HepG2 (cell line): Measurements from ENCODE around the gene OR2T6. TPM values are rescaled to one million over a fixed set of nuclear protein-coding genes. Genes with fewer than 3 reads are reported as not detected.

Experiments used
- ATAC-seq: fragments of 200-7000 bp; cut with Tn5 transposase; 3 replicates; pipeline ENCODE4 v1.9.1; 2020; ENCODE audit warnings: mild to moderate bottlenecking, moderate library complexity
- BruUV-seq: library from RNA; stranded (reverse); fragments of 400-500 nt; replicated peaks from 2 replicates; lab custom pipeline; 2021; lab: Mats Ljungman, UMichigan
- CTCF ChIA-PET: fragments of 300-600 bp; formaldehyde crosslinking; extraction: SDS; loops from one replicate; lab custom pipeline; 2021; ENCODE audit warnings: low total read pairs, inconsistent platforms, low intra/inter-chr PET ratio; lab: Yijun Ruan, JAX
- POLR2A ChIA-PET: fragments of 350-600 bp; sonication (Branson Sonifier 250); formaldehyde crosslinking; loops from one replicate; lab custom pipeline; 2020; ENCODE audit warnings: antibody characterized with exemption, inconsistent platforms; lab: Yijun Ruan, JAX
- DNase-seq: peaks from one replicate; pipeline ENCODE4 v3.0.0-alpha.2; 2015; ENCODE audit warnings: low spot score
- FAIRE-seq: peaks from 3 replicates; lab custom pipeline; 2011; peaks lifted over from hg19 to GRCh38; lab: Jason Lieb, UNC
- H2AFZ ChIP-seq: one replicate; pipeline ENCODE4 v1.6.1; 2011; ENCODE audit warnings: low read length, inconsistent platforms
- H3K27ac ChIP-seq: fragments of 300-600 bp; 3 replicates; pipeline ENCODE4 v1.8.0; 2011; ENCODE audit warnings: mixed run types, mild to moderate bottlenecking, mixed read lengths, low read length, inconsistent platforms; ENCODE audit not compliant: insufficient read depth; ENCODE audit errors: extremely low read length
- H3K27me3 ChIP-seq, 2 experiments: fragments of 200-600 bp in 1 of 2; 2 replicates in 1 of 2; 3 replicates in 1 of 2; pipeline versions ENCODE4 v1.6.0 to v1.8.0; 2011; ENCODE audit warnings: low read length in 2 of 2, mild to moderate bottlenecking in 2 of 2, moderate library complexity in 2 of 2, inconsistent platforms in 1 of 2; ENCODE audit not compliant: insufficient read depth in 2 of 2, control insufficient read depth in 1 of 2
- H3K36me3 ChIP-seq, 2 experiments: fragments of 200-600 bp in 1 of 2; replicated peaks in 1 of 2; 2 replicates in 1 of 2; 3 replicates in 1 of 2; pipeline versions ENCODE4 v1.5.1 to v1.8.0; 2011; ENCODE audit warnings: low read length in 2 of 2, inconsistent platforms in 1 of 2; ENCODE audit not compliant: insufficient read depth in 2 of 2, control insufficient read depth in 1 of 2
- H3K4me1 ChIP-seq: 2 replicates; pipeline ENCODE4 v1.5.1; 2012; ENCODE audit warnings: low read length, inconsistent platforms; ENCODE audit not compliant: insufficient read depth
- H3K4me2 ChIP-seq: 2 replicates; pipeline ENCODE4 v1.6.0; 2011; ENCODE audit warnings: low read depth, low read length, inconsistent platforms
- H3K4me3 ChIP-seq, 3 experiments: fragments of 200-600 bp in 1 of 3; sonication (generic), shearing (Covaris generic) in 1 of 3; replicated peaks in 1 of 3; 2 replicates each; pipeline ENCODE4 v1.5.1; 2011 to 2016; ENCODE audit warnings: low read length in 3 of 3, inconsistent platforms in 2 of 3, low read depth in 2 of 3, mild to moderate bottlenecking in 2 of 3, control low read depth in 1 of 3, mixed read lengths in 1 of 3; ENCODE audit not compliant: insufficient read depth in 1 of 3
- H3K79me2 ChIP-seq: one replicate; pipeline ENCODE4 v1.6.1; 2011; ENCODE audit warnings: low read length, inconsistent platforms; ENCODE audit not compliant: insufficient read depth
- H3K9ac ChIP-seq: 2 replicates; pipeline ENCODE4 v1.6.0; 2011; ENCODE audit warnings: mild to moderate bottlenecking, low read depth, low read length, inconsistent platforms; ENCODE audit not compliant: insufficient read depth
- H3K9me3 ChIP-seq: 2 replicates; pipeline ENCODE4 v1.5.1; 2012; ENCODE audit warnings: mild to moderate bottlenecking, low read length
- H4K20me1 ChIP-seq: 2 replicates; pipeline ENCODE4 v1.6.0; 2011; ENCODE audit warnings: inconsistent platforms, mild to moderate bottlenecking, low read length, moderate library complexity; ENCODE audit not compliant: insufficient read depth
- ARHGAP35 ChIP-seq: sonication (generic); formaldehyde crosslinking; IDR thresholded peaks from 2 replicates; pipeline ENCODE4 v1.9.0; 2022; ENCODE audit warnings: mild to moderate bottlenecking, inconsistent platforms, moderate library complexity, missing genetic modification reagents, borderline replicate concordance
- CREM ChIP-seq, 2 experiments: sonication (generic) in 1 of 2; formaldehyde crosslinking in 1 of 2; IDR thresholded peaks; 2 replicates each; pipeline versions ENCODE4 v1.4.0 to v1.6.1; 2016 to 2020; ENCODE audit warnings: antibody characterized with exemption in 1 of 2, mild to moderate bottlenecking in 1 of 2, missing genetic modification reagents in 1 of 2
- HDAC6 ChIP-seq: fragments of 200-600 bp; sonication (generic); IDR thresholded peaks from 2 replicates; pipeline ENCODE4 v1.7.0; 2017; ENCODE audit warnings: mild to moderate bottlenecking, antibody characterized with exemption, low read length, low read depth
- ISX ChIP-seq: sonication (generic); formaldehyde crosslinking; conservative IDR thresholded peaks from 2 replicates; pipeline ENCODE4 v1.5.0; 2020; ENCODE audit warnings: missing genetic modification reagents
- KLF13 ChIP-seq: sonication (generic); formaldehyde crosslinking; IDR thresholded peaks from 2 replicates; pipeline ENCODE4 v1.4.0; 2020; ENCODE audit warnings: mild to moderate bottlenecking, missing genetic modification reagents
- MTF1 ChIP-seq: sonication (generic); formaldehyde crosslinking; IDR thresholded peaks from 2 replicates; pipeline ENCODE4 v1.5.0; 2020; ENCODE audit warnings: missing genetic modification reagents
- RFX3 ChIP-seq: IDR thresholded peaks from 2 replicates; pipeline ENCODE4 v1.6.1; 2016; ENCODE audit warnings: missing biosample characterization, missing genetic modification reagents
- ZNF225 ChIP-seq: sonication (generic); formaldehyde crosslinking; IDR thresholded peaks from 2 replicates; pipeline ENCODE4 v1.4.0; 2020; ENCODE audit warnings: mild to moderate bottlenecking, missing genetic modification reagents
- ZNF552 ChIP-seq: sonication (generic); formaldehyde crosslinking; IDR thresholded peaks from 2 replicates; pipeline ENCODE4 v1.9.0; 2022; ENCODE audit warnings: missing genetic modification reagents, mild to moderate bottlenecking, borderline replicate concordance
- ZNF746 ChIP-seq: sonication (generic); formaldehyde crosslinking; IDR thresholded peaks from 2 replicates; pipeline ENCODE4 v1.8.0; 2022; ENCODE audit warnings: mild to moderate bottlenecking, missing genetic modification reagents
- ZNF772 ChIP-seq: sonication (generic); formaldehyde crosslinking; IDR thresholded peaks from 2 replicates; pipeline ENCODE4 v1.5.0; 2020; ENCODE audit warnings: mild to moderate bottlenecking, missing genetic modification reagents
- WGBS: methylation state at CpG from one replicate; pipeline ENCODE4 v1.1.6; 2017; ENCODE audit warnings: low lambda C conversion rate; 5-methylcytosine and 5-hydroxymethylcytosine counted together
- in situ Hi-C: cut with HindIII; loops from 2 replicates; pipeline ENCODE4 v1.10.0; 2017; ENCODE audit warnings: low pct_unique_long_range_greater_than_20kb; ENCODE audit not compliant: extremely low pct_ligation_motif_present
- intact Hi-C: fragments of 100-400 bp; cut with micrococcal nuclease; formaldehyde crosslinking; loops from one replicate; pipeline ENCODE4 v1.10.0; 2022; ENCODE audit not compliant: unreplicated experiment
- polyA plus RNA-seq, 8 experiments: library from polyadenylated mRNA; depleted of rRNA in 3 of 8; stranded (reverse) in 7 of 8; unstranded in 1 of 8; fragments of >200 nt; fragmentation: Illumina TruSeq in 4 of 8; extraction: Trizol in 4 of 8; gene quantifications; 2 replicates each; pipeline versions ENCODE4 v1.2.1 to v1.2.3, GENCODE V29; 2011 to 2016; ENCODE audit warnings: low read depth in 4 of 8, missing spikeins in 1 of 8, mixed read lengths in 1 of 8; ENCODE audit not compliant: insufficient read depth in 1 of 8
- total RNA-seq, 5 experiments: library from RNA; depleted of rRNA; stranded (reverse); fragments of >200 nt; fragmentation: Illumina TruSeq; extraction: Trizol; gene quantifications; 2 replicates each; pipeline ENCODE4 v1.2.3, GENCODE V29; 2016; ENCODE audit warnings: low read depth in 1 of 5
- TF ChIP-seq, protein P1 (sequence below): sonication (generic); formaldehyde crosslinking; IDR thresholded peaks from 2 replicates; pipeline ENCODE4 v1.5.0; 2020; ENCODE audit warnings: missing genetic modification reagents
- TF ChIP-seq, protein P2 (sequence below): IDR thresholded peaks from 2 replicates; pipeline ENCODE4 v1.6.1; 2018; ENCODE audit warnings: missing genetic modification reagents, mild to moderate bottlenecking, missing compliant biosample characterization
- TF ChIP-seq, protein P3 (sequence below): sonication (generic); formaldehyde crosslinking; IDR thresholded peaks from 2 replicates; pipeline ENCODE4 v1.4.0; 2020; ENCODE audit warnings: low read depth, mild to moderate bottlenecking, missing genetic modification reagents

Gene OR2T6
- total and polyA plus RNA-seq, 2 of the 13 experiments (the other 11 are each of a cell fraction or from before 2014, with no cell fraction given), result not detected

DNA sequence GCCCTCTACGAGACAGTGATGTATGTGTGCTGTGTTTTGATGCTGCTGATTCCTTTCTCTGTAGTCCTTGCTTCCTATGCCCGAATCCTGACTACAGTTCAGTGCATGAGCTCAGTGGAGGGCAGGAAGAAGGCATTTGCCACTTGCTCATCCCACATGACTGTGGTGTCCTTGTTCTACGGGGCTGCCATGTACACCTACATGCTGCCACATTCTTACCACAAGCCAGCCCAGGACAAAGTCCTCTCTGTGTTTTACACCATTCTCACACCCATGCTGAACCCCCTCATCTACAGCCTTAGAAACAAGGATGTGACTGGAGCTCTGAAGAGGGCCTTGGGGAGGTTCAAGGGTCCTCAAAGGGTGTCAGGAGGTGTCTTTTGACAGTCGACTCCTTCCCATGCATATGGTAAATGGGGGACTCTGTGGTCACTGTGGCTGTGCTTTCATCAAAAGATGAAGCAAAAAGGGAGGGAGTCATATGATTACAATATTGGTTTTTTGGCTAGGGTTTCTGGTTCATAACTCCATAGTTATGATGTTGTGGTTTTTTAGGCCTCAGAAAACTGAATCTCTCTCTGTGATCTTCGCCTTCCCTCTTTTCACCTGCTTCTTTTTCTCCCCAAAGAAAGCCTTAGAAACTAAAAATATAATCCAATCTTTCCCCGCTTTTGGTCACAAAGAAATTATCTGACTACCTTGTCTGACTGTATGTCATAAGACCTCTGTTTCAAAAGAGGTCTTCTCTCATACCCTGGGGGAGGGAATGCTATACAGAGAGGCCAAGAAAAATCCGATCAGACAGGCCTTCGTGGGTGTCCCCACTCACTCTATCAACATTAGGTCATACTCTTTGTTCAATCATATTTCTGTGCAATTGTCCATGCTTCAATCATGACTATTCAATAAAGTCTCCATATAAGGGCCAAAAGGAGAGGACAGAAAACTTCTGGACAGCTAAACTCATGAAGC is 31.5 kb downstream of the OR2T6 start:
- no peaks in the 10 kb centered on the region for H3K27me3 ChIP-seq
- no peak overlapping the region for H3K4me3 ChIP-seq
- in situ Hi-C loops (no loop called here), intact Hi-C loops (no loop called here)
- no peaks in the 10 kb centered on the region for H4K20me1 ChIP-seq
- H3K4me2 ChIP-seq, result no peak overlapping the region
- BruUV-seq, result no TSS peak
- H2AFZ ChIP-seq, result no peak overlapping the region
- CTCF ChIA-PET, result no interaction called here
- no peaks in the 10 kb centered on the region for H3K4me1 ChIP-seq
- no peaks in the 10 kb centered on the region for H3K79me2 ChIP-seq
- ATAC-seq (no peak), DNase-seq (no peak), FAIRE-seq (no peak)
- no peak overlapping the region for H3K27ac ChIP-seq
- WGBS, result 4% methylated on average over 8 of the region's 8 CpGs
- H3K9me3 ChIP-seq, result peaks cover 53% of the 10 kb centered on the region
- TF ChIP-seq ZNF746 (CRISPR knock-in tag), result no peak
- no peak for TF ChIP-seq KLF13
- no peak for TF ChIP-seq ZNF225 (CRISPR knock-in tag)
- no peak for TF ChIP-seq HDAC6
- TF ChIP-seq, protein P1, sequence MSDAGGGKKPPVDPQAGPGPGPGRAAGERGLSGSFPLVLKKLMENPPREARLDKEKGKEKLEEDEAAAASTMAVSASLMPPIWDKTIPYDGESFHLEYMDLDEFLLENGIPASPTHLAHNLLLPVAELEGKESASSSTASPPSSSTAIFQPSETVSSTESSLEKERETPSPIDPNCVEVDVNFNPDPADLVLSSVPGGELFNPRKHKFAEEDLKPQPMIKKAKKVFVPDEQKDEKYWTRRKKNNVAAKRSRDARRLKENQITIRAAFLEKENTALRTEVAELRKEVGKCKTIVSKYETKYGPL, result no peak
- no peak for TF ChIP-seq RFX3 (CRISPR knock-in tag)
- no peak for TF ChIP-seq ZNF552 (CRISPR knock-in tag)
- TF ChIP-seq ISX, result no peak
- no peak for TF ChIP-seq ARHGAP35 (CRISPR knock-in tag)
- TF ChIP-seq MTF1 (CRISPR knock-in tag), result no peak
- TF ChIP-seq, protein P2, sequence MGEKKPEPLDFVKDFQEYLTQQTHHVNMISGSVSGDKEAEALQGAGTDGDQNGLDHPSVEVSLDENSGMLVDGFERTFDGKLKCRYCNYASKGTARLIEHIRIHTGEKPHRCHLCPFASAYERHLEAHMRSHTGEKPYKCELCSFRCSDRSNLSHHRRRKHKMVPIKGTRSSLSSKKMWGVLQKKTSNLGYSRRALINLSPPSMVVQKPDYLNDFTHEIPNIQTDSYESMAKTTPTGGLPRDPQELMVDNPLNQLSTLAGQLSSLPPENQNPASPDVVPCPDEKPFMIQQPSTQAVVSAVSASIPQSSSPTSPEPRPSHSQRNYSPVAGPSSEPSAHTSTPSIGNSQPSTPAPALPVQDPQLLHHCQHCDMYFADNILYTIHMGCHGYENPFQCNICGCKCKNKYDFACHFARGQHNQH (CRISPR knock-in tag), result no peak
- TF ChIP-seq CREM (IDR thresholded peaks at IDR 0.05), result no peak
- no peak for TF ChIP-seq CREM (CRISPR knock-in tag; IDR thresholded peaks at IDR 0.05)
- no peak for TF ChIP-seq ZNF772 (CRISPR knock-in tag)
- TF ChIP-seq, protein P3, sequence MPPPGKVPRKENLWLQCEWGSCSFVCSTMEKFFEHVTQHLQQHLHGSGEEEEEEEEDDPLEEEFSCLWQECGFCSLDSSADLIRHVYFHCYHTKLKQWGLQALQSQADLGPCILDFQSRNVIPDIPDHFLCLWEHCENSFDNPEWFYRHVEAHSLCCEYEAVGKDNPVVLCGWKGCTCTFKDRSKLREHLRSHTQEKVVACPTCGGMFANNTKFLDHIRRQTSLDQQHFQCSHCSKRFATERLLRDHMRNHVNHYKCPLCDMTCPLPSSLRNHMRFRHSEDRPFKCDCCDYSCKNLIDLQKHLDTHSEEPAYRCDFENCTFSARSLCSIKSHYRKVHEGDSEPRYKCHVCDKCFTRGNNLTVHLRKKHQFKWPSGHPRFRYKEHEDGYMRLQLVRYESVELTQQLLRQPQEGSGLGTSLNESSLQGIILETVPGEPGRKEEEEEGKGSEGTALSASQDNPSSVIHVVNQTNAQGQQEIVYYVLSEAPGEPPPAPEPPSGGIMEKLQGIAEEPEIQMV (CRISPR knock-in tag), result no peak
- H3K9ac ChIP-seq, result no peak overlapping the region
- POLR2A ChIA-PET, result no interaction called here
- H3K36me3 ChIP-seq, result no peaks in the 10 kb centered on the region
